HG03135 (cell line): Measurements from ENCODE around the gene LRRN2.
"Not testable (repeated sequence)": the region's sequence is repeated elsewhere in the genome, so short reads cannot be mapped to it uniquely, and the experiment has no call there.

Source experiments
- ATAC-seq: cut with Tn5 transposase; IDR thresholded peaks from one replicate; pipeline ENCODE4 v1.9.1; 2021; ENCODE audit warnings: mild to moderate bottlenecking, moderate library complexity; ENCODE audit not compliant: unreplicated experiment

The LRRN2 gene

GRCh38 chr1:204633665-204634064 is 51.9 kb downstream of the LRRN2 start:
- ATAC-seq: no peak

- no peak for ATAC-seq
Observed at GRCh38 chr1:204630132-204630905, 55.2 kb downstream of the LRRN2 start.

- not testable (repeated sequence) for ATAC-seq
Observed at GRCh38 chr1:204629459-204629858, 56.1 kb downstream of the LRRN2 start.

GRCh38 chr1:204628868-204629267 is 56.7 kb downstream of the LRRN2 start:
- no peak for ATAC-seq

GRCh38 chr1:204627436-204627835 is 58.1 kb downstream of the LRRN2 start:
- ATAC-seq: no peak

GRCh38 chr1:204626381-204626780 is 59.2 kb downstream of the LRRN2 start:
- ATAC-seq: no peak

GRCh38 chr1:204624631-204625216 is 60.8 kb downstream of the LRRN2 start:
- no peak for ATAC-seq

GRCh38 chr1:204623894-204624361 is 61.6 kb downstream of the LRRN2 start:
- ATAC-seq: no peak

GRCh38 chr1:204623365-204623893 is 62.1 kb downstream of the LRRN2 start:
- ATAC-seq: no peak

- no peak for ATAC-seq
Observed at GRCh38 chr1:204621996-204622395, 63.5 kb downstream of the LRRN2 start.

- no peak for ATAC-seq
Observed at GRCh38 chr1:204621396-204621795, 64.1 kb downstream of the LRRN2 start.

GRCh38 chr1:204619721-204620120 is 65.8 kb downstream of the LRRN2 start:
- no peak for ATAC-seq

GRCh38 chr1:204618148-204618760 is 67.3 kb downstream of the LRRN2 start:
- ATAC-seq: no peak

- no peak for ATAC-seq
Observed at GRCh38 chr1:204617256-204618147, 68.0 kb downstream of the LRRN2 start.

GRCh38 chr1:204616641-204617040 is 68.9 kb downstream of the LRRN2 start:
- no peak for ATAC-seq

- no peak for ATAC-seq
Observed at GRCh38 chr1:204615881-204616280, 69.7 kb downstream of the LRRN2 start.

GRCh38 chr1:204613636-204614035 is 71.9 kb downstream of the LRRN2 start:
- no peak for ATAC-seq

- no peak for ATAC-seq
Observed at GRCh38 chr1:204612326-204612725, 73.2 kb downstream of the LRRN2 start.

GRCh38 chr1:204611036-204611435 is 74.5 kb downstream of the LRRN2 start:
- ATAC-seq: no peak

- no peak for ATAC-seq
Observed at GRCh38 chr1:204607910-204608309, 77.6 kb downstream of the LRRN2 start.

- no peak for ATAC-seq
Observed at GRCh38 chr1:204605791-204606190, 79.7 kb downstream of the LRRN2 start.
